Fibroblast of the aortic adventitia (primary cell): ENCODE data around the gene KLK1. TPM values are rescaled to one million over a fixed set of nuclear protein-coding genes. Genes with fewer than 3 reads are reported as not detected.

ENCODE experiments used
- DNase-seq: peaks from one replicate; pipeline ENCODE4 v3.0.0-alpha.2; 2010; ENCODE audit warnings: low read depth
- H3K4me3 ChIP-seq: 2 replicates; pipeline ENCODE4 v1.5.1; 2011; ENCODE audit warnings: low read depth, mild to moderate bottlenecking, control low read depth, low read length, moderate library complexity
- total RNA-seq: library from RNA; depleted of rRNA; stranded (reverse); fragments of >200 nt; gene quantifications from 2 replicates; pipeline ENCODE4 v1.2.3, GENCODE V29; 2012; ENCODE audit warnings: low replicate concordance
- TF ChIP-seq, protein P1 (sequence below): IDR thresholded peaks from 2 replicates; pipeline ENCODE4 v1.5.1; 2011; ENCODE audit warnings: mild to moderate bottlenecking, low read length, control low read depth, inconsistent platforms; ENCODE audit not compliant: insufficient read depth

KLK1 gene
- not detected in 2 replicates for total RNA-seq

DNA sequence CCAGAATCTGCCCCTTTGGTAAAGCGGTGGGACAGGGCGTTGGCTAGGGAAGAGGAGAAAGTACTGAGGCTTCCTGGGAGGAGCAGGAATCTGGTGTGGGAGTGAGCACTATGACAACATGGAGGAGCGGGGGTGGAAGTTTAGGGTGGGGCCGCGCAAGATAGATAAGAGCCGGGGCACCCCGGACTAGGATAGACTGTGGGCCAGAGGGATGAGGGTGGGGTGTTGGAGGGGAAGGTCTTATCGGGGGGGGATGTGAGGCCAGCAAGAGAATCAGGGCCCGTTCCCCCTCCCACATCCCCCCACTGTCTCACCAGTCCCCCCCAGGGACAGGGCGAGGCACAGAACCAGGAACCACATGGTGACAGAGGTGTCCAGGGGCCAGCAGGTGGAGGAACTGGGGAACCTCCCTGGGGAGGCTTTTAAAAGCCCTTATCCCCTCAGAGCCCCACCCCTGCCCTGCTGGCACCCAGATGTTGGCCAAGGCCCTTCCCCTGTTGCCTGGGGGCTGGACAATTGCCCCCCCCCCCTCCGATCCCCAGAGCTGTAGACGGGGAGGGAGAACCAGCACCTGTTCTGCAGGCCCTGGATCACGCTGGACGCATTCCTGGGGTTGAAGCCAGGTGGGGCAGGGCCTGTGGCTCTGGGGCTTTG, at the start of gene KLK1:
Gene KLK1 (minus strand): TSS at position 399 of the 654 bp plus-strand sequence. CDS start 39 bp downstream, at position 360.
- no peak within 1 kb of the TSS for H3K4me3 ChIP-seq
- DNase-seq, result no peak

DNA sequence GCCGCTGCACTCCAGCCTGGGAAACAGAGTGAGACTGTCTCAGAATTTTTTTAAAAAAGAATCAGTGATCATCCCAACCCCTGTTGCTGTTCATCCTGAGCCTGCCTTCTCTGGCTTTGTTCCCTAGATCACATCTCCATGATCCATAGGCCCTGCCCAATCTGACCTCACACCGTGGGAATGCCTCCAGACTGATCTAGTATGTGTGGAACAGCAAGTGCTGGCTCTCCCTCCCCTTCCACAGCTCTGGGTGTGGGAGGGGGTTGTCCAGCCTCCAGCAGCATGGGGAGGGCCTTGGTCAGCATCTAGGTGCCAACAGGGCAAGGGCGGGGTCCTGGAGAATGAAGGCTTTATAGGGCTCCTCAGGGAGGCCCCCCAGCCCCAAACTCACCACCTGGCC, 49.5 kb upstream of the KLK1 start, which contains the start of gene KLK2:
Gene KLK2 (plus strand): TSS at position 384 of the 400 bp plus-strand sequence. CDS start 35 bp downstream, outside the sequence.
- DNase-seq, result no peak
- TF ChIP-seq, protein P1, sequence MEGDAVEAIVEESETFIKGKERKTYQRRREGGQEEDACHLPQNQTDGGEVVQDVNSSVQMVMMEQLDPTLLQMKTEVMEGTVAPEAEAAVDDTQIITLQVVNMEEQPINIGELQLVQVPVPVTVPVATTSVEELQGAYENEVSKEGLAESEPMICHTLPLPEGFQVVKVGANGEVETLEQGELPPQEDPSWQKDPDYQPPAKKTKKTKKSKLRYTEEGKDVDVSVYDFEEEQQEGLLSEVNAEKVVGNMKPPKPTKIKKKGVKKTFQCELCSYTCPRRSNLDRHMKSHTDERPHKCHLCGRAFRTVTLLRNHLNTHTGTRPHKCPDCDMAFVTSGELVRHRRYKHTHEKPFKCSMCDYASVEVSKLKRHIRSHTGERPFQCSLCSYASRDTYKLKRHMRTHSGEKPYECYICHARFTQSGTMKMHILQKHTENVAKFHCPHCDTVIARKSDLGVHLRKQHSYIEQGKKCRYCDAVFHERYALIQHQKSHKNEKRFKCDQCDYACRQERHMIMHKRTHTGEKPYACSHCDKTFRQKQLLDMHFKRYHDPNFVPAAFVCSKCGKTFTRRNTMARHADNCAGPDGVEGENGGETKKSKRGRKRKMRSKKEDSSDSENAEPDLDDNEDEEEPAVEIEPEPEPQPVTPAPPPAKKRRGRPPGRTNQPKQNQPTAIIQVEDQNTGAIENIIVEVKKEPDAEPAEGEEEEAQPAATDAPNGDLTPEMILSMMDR, result no peak
- no peak within 1 kb of the TSS for H3K4me3 ChIP-seq

More for the DNA sequence above, at the start of gene KLK1:
- TF ChIP-seq, protein P1, result no peak

DNA sequence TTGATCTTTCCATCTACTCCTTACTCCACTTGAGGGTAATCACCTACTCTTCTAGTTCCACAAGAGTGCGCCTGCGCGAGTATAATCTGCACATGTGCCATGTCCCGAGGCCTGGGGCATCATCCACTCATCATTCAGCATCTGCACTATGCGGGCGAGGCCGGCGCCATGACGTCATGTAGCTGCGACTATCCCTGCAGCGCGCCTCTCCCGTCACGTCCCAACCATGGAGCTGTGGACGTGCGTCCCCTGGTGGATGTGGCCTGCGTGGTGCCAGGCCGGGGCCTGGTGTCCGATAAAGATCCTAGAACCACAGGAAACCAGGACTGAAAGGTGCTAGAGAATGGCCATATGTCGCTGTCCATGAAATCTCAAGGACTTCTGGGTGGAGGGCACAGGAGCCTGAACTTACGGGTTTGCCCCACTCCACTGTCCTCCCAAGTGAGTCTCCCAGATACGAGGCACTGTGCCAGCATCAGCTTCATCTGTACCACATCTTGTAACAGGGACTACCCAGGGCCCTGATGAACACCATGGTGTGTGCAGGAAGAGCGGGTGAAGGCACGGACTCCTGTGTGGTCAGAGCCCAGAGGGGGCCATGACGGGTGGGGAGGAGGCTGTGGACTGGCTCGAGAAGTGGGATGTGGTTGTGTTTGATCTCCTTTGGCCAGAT, 47.0 kb upstream of the KLK1 start:
- DNase-seq, result no peak

DNA sequence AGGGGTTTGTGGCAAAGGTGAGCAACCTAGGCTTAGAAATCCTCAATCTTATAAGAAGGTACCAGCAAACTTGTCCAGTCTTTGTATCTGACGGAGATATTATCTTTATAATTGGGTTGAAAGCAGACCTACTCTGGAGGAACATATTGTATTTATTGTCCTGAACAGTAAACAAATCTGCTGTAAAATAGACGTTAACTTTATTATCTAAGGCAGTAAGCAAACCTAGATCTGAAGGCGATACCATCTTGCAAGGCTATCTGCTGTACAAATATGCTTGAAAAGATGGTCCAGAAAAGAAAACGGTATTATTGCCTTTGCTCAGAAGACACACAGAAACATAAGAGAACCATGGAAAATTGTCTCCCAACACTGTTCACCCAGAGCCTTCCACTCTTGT, 45.9 kb upstream of the KLK1 start:
- TF ChIP-seq, protein P1, result no peak
- no peak for DNase-seq
- no peak overlapping the region for H3K4me3 ChIP-seq

More for the DNA sequence above, 47.0 kb upstream of the KLK1 start:
- H3K4me3 ChIP-seq, result no peak overlapping the region
- TF ChIP-seq, protein P1, result no peak

DNA sequence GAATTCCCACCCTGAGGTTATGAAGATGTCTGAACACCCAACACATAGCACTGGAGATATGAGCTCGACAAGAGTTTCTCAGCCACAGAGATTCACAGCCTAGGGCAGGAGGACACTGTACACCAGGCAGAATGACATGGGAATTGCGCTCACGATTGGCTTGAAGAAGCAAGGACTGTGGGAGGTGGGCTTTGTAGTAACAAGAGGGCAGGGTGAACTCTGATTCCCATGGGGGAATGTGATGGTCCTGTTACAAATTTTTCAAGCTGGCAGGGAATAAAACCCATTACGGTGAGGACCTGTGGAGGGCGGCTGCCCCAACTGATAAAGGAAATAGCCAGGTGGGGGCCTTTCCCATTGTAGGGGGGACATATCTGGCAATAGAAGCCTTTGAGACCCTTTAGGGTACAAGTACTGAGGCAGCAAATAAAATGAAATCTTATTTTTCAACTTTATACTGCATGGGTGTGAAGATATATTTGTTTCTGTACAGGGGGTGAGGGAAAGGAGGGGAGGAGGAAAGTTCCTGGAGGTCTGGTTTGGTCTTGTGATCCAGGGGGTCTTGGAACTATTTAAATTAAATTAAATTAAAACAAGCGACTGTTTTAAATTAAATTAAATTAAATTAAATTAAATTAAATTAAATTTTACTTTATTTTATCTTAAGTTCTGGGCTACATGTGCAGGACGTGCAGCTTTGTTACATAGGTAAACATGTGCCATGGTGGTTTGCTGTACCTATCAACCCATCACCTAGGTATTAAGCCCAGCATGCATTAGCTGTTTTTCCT, 38.1 kb upstream of the KLK1 start:
- H3K4me3 ChIP-seq, result no peak overlapping the region
- no peak for DNase-seq
- TF ChIP-seq, protein P1, result no peak

DNA sequence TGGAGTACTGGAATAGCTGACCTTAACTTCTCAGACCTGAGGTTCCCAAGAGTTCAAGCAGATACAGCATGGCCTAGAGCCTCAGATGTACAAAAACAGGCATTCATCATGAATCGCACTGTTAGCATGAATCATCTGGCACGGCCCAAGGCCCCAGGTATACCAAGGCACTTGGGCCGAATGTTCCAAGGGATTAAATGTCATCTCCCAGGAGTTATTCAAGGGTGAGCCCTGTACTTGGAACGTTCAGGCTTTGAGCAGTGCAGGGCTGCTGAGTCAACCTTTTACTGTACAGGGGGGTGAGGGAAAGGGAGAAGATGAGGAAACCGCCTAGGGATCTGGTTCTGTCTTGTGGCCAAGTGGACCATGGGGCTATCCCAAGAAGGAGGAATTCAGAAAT, 37.4 kb upstream of the KLK1 start:
- no peak for DNase-seq
- TF ChIP-seq, protein P1, result no peak
- no peak overlapping the region for H3K4me3 ChIP-seq
